Spleen (tissue), 7 donors: ENCODE data around the gene LRP3.

Source experiments
- POLR2A ChIP-seq, 3 donors: fragments of 450-650 bp; IDR thresholded peaks; one replicate each; pipeline ENCODE4 v1.5.1; 2017; ENCODE audit warnings: antibody characterized with exemption in 3 of 3, mild to moderate bottlenecking in 1 of 3
- TF ChIP-seq, protein P1 (sequence below), 11 experiments: fragments of 200-600 bp in 7 of 11; fragments of 450-650 bp in 4 of 11; sonication (generic) in 4 of 11; IDR thresholded peaks in 8 of 11; conservative IDR thresholded peaks in 3 of 11; 1 replicate in 7 of 11; 2 replicates in 4 of 11; pipeline versions ENCODE4 v1.4.0 to v1.8.0; 2016 to 2021; ENCODE audit warnings: antibody characterized with exemption in 11 of 11, inconsistent platforms in 4 of 11, mild to moderate bottlenecking in 1 of 11
- donor health status: DM: no; HTN: no; CAD: no; lungs with moderate emphysema.
- donor health status: DM: no; HTN: no; CAD: no.
- donor health status: DM: no; HTN: no; CAD: no.

DNA sequence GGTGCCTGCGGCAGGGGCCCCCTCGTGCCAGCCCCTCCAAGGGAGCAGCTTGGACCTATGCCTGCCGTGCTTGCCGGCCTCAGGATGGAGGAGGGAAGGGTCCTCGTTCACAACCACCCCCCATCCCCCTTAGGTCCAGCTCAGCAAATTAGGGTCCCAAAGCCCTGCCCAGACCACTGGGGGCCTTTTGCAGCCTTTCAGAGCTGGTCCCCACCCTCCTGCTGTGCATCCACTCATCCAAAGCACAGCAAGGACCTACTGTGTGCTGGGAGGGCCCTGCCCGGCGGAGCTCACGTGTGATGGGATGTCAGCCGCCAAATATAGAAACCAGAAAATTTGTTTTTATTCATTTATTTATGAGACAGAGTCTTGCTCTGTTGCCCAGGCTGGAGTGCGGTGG, 48.0 kb downstream of the LRP3 start:
- no peak for TF ChIP-seq POLR2A (IDR thresholded peaks at IDR 0.05)
- TF ChIP-seq, protein P1, sequence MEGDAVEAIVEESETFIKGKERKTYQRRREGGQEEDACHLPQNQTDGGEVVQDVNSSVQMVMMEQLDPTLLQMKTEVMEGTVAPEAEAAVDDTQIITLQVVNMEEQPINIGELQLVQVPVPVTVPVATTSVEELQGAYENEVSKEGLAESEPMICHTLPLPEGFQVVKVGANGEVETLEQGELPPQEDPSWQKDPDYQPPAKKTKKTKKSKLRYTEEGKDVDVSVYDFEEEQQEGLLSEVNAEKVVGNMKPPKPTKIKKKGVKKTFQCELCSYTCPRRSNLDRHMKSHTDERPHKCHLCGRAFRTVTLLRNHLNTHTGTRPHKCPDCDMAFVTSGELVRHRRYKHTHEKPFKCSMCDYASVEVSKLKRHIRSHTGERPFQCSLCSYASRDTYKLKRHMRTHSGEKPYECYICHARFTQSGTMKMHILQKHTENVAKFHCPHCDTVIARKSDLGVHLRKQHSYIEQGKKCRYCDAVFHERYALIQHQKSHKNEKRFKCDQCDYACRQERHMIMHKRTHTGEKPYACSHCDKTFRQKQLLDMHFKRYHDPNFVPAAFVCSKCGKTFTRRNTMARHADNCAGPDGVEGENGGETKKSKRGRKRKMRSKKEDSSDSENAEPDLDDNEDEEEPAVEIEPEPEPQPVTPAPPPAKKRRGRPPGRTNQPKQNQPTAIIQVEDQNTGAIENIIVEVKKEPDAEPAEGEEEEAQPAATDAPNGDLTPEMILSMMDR (IDR thresholded peaks at IDR 0.05 in 8 of 11, conservative IDR thresholded peaks at IDR 0.05 in 3 of 11), result no peak
